Measurements from ENCODE around the gene TMEM60.

Gene TMEM60

DNA sequence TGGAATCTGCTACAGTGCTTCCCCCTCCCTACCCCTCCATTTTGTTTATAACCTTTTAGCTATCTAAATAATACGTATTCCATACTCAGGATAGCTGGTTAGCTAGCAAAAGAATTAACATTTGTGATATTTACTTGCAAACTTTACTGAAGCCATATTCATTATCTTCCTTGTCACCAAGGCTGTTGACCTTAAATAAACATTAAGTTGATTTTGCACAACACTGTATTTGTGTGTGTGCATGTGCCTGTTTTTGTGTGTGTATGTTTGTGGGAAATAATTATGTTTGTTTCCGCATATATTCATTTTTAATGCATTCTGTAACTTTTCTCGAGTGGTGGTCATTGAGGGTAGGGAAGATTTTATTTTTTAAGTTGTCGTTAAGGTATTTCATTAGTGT lies 15.9 kb downstream of the TMEM60 start:
- Mint-ChIP-seq H3K4me3 (no peak overlapping the region), H3K27ac (no peak overlapping the region), H3K9me3 (no peaks in the 10 kb centered on the region), H3K36me3 (ENCODE audit: low read depth) (peaks cover 51% of the 10 kb centered on the region), H3K27me3 (ENCODE audit: low read depth) (no peaks in the 10 kb centered on the region), H3K4me1 (ENCODE audit: low read depth) (peaks cover 12% of the 10 kb centered on the region)
- no peak for DNase-seq (ENCODE audit: low spot score)

DNA sequence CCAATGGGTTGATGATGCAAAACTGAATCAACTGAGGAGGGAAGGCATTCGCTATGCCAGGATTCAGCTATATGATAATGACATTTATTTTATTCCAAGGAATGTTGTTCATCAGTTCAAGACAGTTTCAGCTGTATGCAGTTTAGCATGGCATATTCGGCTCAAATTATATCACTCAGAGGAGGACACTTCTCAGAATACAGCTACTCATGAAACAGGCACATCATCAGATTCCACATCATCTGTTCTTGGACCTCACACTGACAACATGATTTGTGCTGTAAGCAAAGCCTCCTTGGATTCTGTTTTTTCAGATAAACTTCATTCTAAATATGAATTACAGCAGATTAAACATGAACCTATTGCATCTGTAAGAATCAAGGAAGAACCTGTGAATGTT lies 19.7 kb downstream of the TMEM60 start:
- Mint-ChIP-seq H3K27ac (no peak overlapping the region), H3K36me3 (ENCODE audit: low read depth) (peaks cover 48% of the 10 kb centered on the region), H3K4me1 (ENCODE audit: low read depth) (peaks cover 12% of the 10 kb centered on the region), H3K27me3 (ENCODE audit: low read depth) (no peaks in the 10 kb centered on the region), H3K9me3 (no peaks in the 10 kb centered on the region), H3K4me3 (no peak overlapping the region)
- DNase-seq (ENCODE audit: low spot score), result no peak

DNA sequence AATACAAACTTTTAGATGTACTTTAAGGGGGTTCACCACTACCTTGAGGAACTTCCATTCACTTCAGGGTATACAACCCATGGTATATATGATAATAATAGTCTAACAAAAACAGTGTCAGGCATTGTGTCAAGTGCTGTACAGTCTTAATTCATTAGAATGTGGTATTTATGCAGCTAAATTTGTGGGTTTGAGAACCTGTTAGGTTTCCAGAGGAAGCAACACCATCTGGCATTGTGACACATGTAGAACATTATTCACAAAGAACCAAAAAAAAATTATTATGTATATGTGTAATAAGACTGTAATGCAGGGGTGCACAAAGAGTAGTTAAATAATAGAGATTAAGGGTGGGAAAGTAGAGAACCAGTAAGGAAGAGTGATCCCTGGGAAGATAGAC lies 26.3 kb downstream of the TMEM60 start:
- Mint-ChIP-seq H3K4me1 (ENCODE audit: low read depth) (peaks cover 5% of the 10 kb centered on the region), H3K9me3 (no peaks in the 10 kb centered on the region), H3K27ac (no peak overlapping the region), H3K27me3 (ENCODE audit: low read depth) (no peaks in the 10 kb centered on the region), H3K4me3 (no peak overlapping the region), H3K36me3 (ENCODE audit: low read depth) (peaks cover 36% of the 10 kb centered on the region)
- no peak for DNase-seq (ENCODE audit: low spot score)

DNA sequence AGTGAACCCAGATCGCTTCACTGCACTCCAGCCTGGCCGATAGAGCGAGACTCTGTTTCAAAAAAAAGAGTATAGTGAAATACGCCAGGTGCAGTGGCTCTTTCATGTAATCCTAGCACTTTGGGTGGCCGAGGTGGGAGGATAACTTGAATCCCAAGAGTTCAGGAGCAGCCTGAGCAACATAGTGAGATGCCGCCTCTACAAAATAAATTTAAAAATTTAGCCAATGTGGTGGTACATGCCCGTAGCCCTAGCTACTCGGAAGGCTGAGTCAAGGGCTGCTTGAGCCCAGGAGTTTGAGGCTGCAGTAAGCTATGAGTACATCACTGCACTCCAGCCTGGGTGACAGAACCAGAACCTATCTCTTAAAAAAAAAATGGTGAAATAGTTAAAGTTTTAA lies 27.9 kb downstream of the TMEM60 start:
- no peak for DNase-seq (ENCODE audit: low spot score)
- Mint-ChIP-seq H3K36me3 (ENCODE audit: low read depth) (peaks cover 28% of the 10 kb centered on the region), H3K4me1 (ENCODE audit: low read depth) (peaks cover 5% of the 10 kb centered on the region), H3K9me3 (no peaks in the 10 kb centered on the region), H3K27ac (no peak overlapping the region), H3K4me3 (no peak overlapping the region), H3K27me3 (ENCODE audit: low read depth) (no peaks in the 10 kb centered on the region)

DNA sequence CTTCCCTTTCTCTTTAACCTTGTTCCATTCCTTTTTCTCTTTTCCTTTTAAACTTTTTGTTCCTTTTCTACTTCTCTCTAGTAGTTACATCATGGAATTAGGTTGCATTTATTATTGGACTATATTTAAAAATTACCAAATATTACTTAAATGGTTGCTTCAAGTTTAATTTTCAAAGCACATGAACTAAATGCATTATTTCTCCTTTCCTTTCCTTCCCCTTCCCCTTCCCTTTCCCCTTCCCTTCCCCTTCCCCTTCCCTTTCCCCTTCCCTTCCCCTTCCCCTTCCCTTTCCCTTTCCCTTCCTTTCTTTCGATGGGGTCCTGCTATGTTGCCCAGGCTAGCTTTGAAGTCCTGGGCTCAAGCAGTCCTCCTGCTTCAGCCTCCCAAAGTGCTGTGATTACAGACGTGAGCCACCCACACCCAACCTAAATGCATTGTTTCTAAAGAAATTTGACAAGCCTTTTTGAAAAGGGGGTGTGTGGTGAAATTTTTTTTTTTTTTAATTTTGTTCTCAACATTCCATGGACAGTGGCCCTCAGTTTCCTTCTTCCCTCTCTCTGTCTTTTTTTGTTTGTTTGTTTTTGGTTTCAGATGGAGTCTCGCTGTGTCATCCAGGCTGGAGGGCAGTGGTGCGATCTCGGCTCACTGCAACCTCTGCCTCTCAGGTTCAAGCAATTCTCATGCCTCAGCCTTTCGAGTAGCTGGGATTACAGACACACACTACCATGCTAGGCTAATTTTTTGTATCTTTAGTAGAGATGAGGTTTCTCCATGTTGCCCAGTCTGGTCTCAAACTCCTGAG lies 31.2 kb downstream of the TMEM60 start:
- Mint-ChIP-seq H3K27me3 (ENCODE audit: low read depth) (no peaks in the 10 kb centered on the region), H3K9me3 (no peaks in the 10 kb centered on the region), H3K27ac (peak overlapping the region; percentile 35), H3K4me1 (ENCODE audit: low read depth) (peaks cover 7% of the 10 kb centered on the region), H3K36me3 (ENCODE audit: low read depth) (peaks cover 18% of the 10 kb centered on the region), H3K4me3 (no peak overlapping the region)
- DNase-seq (ENCODE audit: low spot score), result no peak

DNA sequence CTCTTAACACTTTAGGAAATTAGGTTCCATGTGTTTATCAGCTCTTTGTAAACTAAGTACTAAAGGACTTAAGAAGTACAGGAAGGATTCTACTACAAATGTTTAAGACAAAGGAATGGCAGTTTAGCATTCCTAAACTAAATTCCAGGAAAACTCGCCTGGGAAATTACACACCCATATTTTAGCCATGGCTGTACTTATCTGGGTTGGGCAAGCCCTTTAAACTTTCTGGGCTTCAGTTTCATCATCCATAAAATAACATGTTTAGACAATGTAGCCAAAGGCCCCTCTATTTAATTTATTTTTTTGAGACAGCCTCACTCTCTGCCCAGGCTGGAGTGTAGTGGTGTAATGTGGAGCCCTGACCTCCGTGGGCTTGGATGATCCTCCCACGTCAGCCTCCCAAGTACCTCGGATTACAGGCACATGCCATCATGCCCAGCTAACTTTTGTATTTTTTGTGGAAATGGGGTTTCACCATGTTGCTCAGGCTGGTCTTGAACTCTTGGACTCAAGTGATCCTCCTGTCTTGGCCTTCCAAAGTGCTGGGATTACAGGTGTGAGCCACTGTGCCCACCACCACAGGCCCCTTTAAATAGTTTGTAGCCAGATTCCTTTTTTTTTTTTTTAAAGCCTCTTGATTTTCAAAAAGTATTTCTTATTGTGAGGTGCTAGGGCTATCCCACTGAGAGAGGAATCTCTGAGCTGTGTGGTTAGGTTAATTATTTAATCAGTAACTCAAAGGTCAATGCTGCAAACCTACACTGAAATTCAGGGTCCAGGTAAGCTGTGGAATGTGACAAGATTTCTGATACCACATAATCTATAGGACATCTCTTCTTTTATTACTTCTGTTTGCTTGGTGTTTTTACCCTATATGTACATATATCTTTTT lies 32.1 kb downstream of the TMEM60 start:
- H3K4me3 Mint-ChIP-seq, result no peak overlapping the region
- DNase-seq (ENCODE audit: low spot score), result no peak
- H3K9me3 Mint-ChIP-seq, result no peaks in the 10 kb centered on the region
- peaks cover 18% of the 10 kb centered on the region for H3K36me3 Mint-ChIP-seq (ENCODE audit: low read depth)
- H3K27me3 Mint-ChIP-seq (ENCODE audit: low read depth), result no peaks in the 10 kb centered on the region
- peak overlapping the region; percentile 35 for H3K27ac Mint-ChIP-seq
- peaks cover 7% of the 10 kb centered on the region for H3K4me1 Mint-ChIP-seq (ENCODE audit: low read depth)

DNA sequence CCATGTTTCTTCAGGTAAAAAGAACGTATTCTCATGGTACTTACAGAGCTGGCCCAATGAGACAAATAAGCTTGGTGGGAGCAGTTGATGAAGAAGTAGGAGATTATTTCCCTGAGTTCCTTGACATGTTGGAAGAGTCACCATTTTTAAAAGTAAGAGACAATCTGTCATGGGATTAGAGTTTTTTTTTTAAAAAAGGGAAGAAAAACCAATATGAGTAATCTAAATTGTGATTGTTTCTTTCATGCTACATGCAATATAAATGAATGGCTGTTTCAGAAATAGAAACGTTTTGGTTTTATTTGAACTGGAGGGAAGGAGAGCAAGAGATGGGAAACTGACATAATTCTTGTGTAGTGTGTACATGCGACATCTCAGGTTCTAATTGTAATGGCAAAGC lies 32.8 kb downstream of the TMEM60 start:
- no peak overlapping the region for H3K27ac Mint-ChIP-seq
- H3K4me3 Mint-ChIP-seq, result no peak overlapping the region
- DNase-seq (ENCODE audit: low spot score), result no peak
- H3K27me3 Mint-ChIP-seq (ENCODE audit: low read depth), result no peaks in the 10 kb centered on the region
- H3K36me3 Mint-ChIP-seq (ENCODE audit: low read depth), result peaks cover 16% of the 10 kb centered on the region
- peaks cover 7% of the 10 kb centered on the region for H3K4me1 Mint-ChIP-seq (ENCODE audit: low read depth)
- no peaks in the 10 kb centered on the region for H3K9me3 Mint-ChIP-seq

DNA sequence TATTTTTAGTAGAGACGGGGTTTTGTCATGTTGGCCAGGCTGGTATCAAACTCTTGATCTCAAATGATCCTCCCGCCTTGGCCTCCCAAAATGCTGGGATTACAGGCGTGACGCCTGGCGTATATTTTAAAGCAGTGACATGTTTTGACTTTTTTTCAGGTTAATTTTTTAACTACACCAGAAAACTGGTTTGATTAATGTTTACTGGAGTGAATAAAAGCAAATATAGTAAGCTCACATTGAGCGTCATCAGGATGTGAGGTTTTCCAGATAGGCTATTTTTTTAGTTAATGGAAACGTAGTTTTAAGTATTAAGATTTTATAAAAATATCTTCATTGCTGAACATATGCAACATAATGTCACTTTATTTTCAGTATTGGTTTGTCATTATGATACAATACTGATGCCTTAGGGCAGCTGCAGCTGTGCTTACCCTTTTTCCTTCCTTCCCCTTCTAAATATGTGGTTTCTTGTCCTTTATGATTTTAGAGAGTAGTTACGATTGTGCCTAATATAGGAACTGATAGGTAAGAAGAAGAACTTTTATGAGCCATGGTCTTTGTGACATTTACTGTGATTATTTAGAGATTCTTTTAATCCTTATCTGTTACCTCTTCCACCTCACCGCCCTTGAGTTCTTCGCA lies 37.3 kb downstream of the TMEM60 start:
- no peak overlapping the region for H3K27ac Mint-ChIP-seq
- DNase-seq (ENCODE audit: low spot score), result no peak
- H3K4me1 Mint-ChIP-seq (ENCODE audit: low read depth), result peaks cover 12% of the 10 kb centered on the region
- H3K9me3 Mint-ChIP-seq, result no peaks in the 10 kb centered on the region
- H3K27me3 Mint-ChIP-seq (ENCODE audit: low read depth), result no peaks in the 10 kb centered on the region
- peaks cover 2% of the 10 kb centered on the region for H3K36me3 Mint-ChIP-seq (ENCODE audit: low read depth)
- no peak overlapping the region for H3K4me3 Mint-ChIP-seq

DNA sequence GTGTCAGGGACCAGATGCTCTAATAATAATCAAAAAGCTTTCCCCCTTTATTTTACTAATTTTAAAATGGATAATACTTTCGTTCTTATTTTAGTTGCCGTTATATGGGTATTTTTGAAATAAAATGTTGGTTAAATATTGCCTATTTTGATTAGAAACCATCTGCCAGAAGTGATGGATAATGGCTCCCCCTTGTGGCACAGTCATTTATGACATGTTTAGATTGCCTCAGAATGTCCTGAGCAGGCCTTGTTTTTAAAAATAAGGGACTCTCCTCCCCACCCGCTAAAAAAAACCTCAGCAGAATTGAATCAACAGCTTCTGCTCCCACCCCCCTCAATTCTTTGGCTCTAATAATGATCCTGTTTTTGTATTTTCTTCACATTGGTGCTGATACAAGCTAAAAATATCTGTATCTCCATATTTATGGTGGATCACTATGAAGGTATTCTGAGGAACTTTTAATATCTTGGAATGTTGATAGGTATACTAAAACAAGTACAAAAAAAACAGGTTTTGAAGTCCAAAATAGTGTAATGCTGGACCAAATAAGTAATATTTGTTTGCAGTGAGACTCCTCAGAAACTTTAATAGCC lies 38.8 kb downstream of the TMEM60 start:
- Mint-ChIP-seq H3K36me3 (ENCODE audit: low read depth) (peaks cover 1% of the 10 kb centered on the region), H3K4me1 (ENCODE audit: low read depth) (peaks cover 14% of the 10 kb centered on the region), H3K27me3 (ENCODE audit: low read depth) (no peaks in the 10 kb centered on the region), H3K9me3 (no peaks in the 10 kb centered on the region), H3K27ac (no peak overlapping the region), H3K4me3 (no peak overlapping the region)
- DNase-seq (ENCODE audit: low spot score), result peak; percentile 47

DNA sequence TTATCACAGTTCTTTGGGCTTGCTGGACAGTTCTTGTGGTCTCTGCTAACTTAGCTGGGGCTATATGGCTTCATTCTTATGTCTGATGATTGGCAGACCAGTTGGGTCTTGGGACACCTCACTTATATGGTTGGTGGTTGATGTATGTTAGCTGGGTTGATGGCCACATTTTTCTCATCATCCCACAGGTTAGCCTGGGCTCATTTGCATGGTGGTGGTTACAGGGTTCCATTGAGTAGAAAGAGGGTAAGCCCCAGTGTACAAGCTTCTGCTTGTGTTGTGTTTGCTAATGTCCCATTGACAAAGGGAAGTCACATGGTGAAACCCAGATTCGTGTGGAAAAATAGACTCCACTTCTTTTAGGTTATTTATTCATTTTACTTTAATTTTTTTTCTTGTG lies 40.6 kb downstream of the TMEM60 start:
- peaks cover 18% of the 10 kb centered on the region for H3K4me1 Mint-ChIP-seq (ENCODE audit: low read depth)
- peaks cover 1% of the 10 kb centered on the region for H3K36me3 Mint-ChIP-seq (ENCODE audit: low read depth)

DNA sequence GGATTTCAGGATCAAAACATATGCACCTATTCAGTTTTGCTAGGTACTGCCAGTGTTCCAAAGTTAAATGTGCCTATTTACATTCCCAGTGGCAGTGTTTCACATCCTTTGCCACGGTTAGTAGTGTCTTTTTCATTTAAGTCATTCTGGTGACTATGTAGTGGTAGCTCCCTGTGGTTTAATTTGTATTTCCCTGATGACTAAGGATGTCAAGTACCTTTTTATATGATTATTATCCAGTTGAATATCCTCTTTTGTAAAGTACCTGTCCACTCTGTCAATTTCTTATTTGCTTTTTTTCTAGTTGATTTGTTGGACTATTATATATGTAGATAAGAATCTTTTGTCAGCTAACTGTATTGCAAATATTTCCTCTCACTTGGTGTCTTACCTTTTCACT lies 45.1 kb downstream of the TMEM60 start:
- no peaks in the 10 kb centered on the region for H3K9me3 Mint-ChIP-seq
- DNase-seq (ENCODE audit: low spot score), result no peak
- H3K4me1 Mint-ChIP-seq (ENCODE audit: low read depth), result peaks cover 20% of the 10 kb centered on the region
- H3K4me3 Mint-ChIP-seq, result no peak overlapping the region
- no peak overlapping the region for H3K27ac Mint-ChIP-seq
- peaks cover 18% of the 10 kb centered on the region for H3K36me3 Mint-ChIP-seq (ENCODE audit: low read depth)
- H3K27me3 Mint-ChIP-seq (ENCODE audit: low read depth), result no peaks in the 10 kb centered on the region

More for the DNA sequence above, 40.6 kb downstream of the TMEM60 start:
- peak overlapping the region; percentile 11 for H3K27ac Mint-ChIP-seq
- H3K9me3 Mint-ChIP-seq, result no peaks in the 10 kb centered on the region
- no peak overlapping the region for H3K4me3 Mint-ChIP-seq
- no peaks in the 10 kb centered on the region for H3K27me3 Mint-ChIP-seq (ENCODE audit: low read depth)
- DNase-seq (ENCODE audit: low spot score), result no peak

DNA sequence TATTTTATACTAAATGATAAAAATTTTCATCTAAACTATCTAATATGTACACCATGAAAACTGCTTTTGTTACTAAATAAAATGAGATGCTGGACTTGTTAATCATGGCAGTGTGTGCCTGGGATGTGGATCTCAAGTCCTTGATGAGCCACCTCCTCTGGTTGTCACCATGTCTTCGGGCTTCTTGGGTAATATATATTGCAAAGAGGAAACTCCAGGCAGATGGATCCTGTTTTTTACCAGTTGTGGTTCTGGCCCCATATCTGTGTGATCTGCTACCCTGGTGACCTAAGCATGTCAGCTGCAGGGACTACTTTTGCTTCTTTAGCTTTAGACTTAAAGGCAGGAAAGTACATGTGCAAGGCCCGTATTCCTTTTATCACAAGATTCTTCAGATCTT lies 46.2 kb downstream of the TMEM60 start:
- DNase-seq (ENCODE audit: low spot score), result no peak
- H3K4me1 Mint-ChIP-seq (ENCODE audit: low read depth), result peaks cover 20% of the 10 kb centered on the region
- H3K4me3 Mint-ChIP-seq, result no peak overlapping the region
- no peaks in the 10 kb centered on the region for H3K27me3 Mint-ChIP-seq (ENCODE audit: low read depth)
- H3K36me3 Mint-ChIP-seq (ENCODE audit: low read depth), result peaks cover 19% of the 10 kb centered on the region
- H3K27ac Mint-ChIP-seq, result no peak overlapping the region
- H3K9me3 Mint-ChIP-seq, result no peaks in the 10 kb centered on the region

DNA sequence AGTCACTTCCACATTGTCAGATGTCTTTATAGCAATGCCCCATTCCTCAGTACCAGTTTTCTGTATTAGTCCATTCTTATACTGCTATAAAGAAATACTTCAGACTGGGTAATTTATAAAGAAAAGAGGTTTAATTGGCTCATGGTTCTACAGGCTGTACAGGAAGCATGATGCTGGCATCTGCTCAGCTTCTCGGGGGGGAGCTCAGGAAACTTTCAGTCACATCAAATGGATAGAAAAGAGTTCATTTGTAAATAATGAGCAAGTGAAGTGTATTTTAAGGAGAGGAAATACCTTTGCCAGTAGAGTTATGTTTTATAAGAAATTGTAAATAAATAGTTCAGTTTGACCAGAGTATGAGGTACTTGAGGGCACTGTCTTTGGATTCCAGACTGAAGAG lies 50.5 kb downstream of the TMEM60 start:
- no peaks in the 10 kb centered on the region for H3K9me3 Mint-ChIP-seq
- H3K27ac Mint-ChIP-seq, result no peak overlapping the region
- peaks cover 23% of the 10 kb centered on the region for H3K36me3 Mint-ChIP-seq (ENCODE audit: low read depth)
- peaks cover 12% of the 10 kb centered on the region for H3K4me1 Mint-ChIP-seq (ENCODE audit: low read depth)
- H3K4me3 Mint-ChIP-seq, result no peak overlapping the region
- H3K27me3 Mint-ChIP-seq (ENCODE audit: low read depth), result no peaks in the 10 kb centered on the region
- DNase-seq (ENCODE audit: low spot score), result no peak

DNA sequence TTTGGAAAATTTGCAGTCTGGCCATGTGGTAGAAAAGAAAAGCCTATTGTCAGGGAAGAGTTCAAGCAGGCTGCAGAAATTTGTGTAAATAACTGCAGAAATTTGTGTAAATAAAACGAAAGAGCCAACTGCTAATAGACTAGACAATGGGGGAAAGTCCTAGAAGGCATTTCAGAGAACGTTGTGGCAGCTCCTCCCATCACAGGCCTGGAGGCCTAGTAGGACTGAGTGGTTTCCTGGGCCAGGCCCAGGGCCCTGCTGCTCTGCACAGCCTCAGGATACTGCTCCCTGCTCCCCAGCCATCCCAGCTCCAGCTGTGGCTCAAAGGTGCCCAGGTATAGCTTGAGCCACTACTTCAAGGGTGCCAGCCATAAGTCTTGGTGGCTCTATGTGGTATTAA lies 51.1 kb downstream of the TMEM60 start:
- DNase-seq (ENCODE audit: low spot score), result no peak
- no peaks in the 10 kb centered on the region for H3K27me3 Mint-ChIP-seq (ENCODE audit: low read depth)
- no peak overlapping the region for H3K27ac Mint-ChIP-seq
- H3K9me3 Mint-ChIP-seq, result no peaks in the 10 kb centered on the region
- peaks cover 9% of the 10 kb centered on the region for H3K4me1 Mint-ChIP-seq (ENCODE audit: low read depth)
- no peak overlapping the region for H3K4me3 Mint-ChIP-seq
- H3K36me3 Mint-ChIP-seq (ENCODE audit: low read depth), result peaks cover 24% of the 10 kb centered on the region

Measured in T-helper 2 cell treated with Interferon-gamma antibody and Interleukin-4, amounts not matched to agents 5 μg/mL and 100 μg/mL, for 36 hours (primary cell).